Neural progenitor cell (in vitro differentiated cells): ENCODE data around the gene RCAN1.

ENCODE experiments used
- CTCF ChIP-seq: fragments of 200-600 bp; sonication (generic); IDR thresholded peaks from 2 replicates; pipeline ENCODE4 v1.5.1; 2017; ENCODE audit warnings: antibody characterized with exemption, mild to moderate bottlenecking
- EZH2 ChIP-seq: fragments of 200-600 bp; sonication (generic); IDR thresholded peaks from 2 replicates; pipeline ENCODE4 v1.6.1; 2017; ENCODE audit warnings: antibody characterized with exemption, mild to moderate bottlenecking, moderate library complexity
- EZH2phosphoT487 ChIP-seq: fragments of 200-600 bp; sonication (generic); IDR thresholded peaks from 2 replicates; pipeline ENCODE4 v1.6.1; 2017; ENCODE audit warnings: antibody characterized with exemption

GRCh38 chr21:34509151-34509550 is 105.8 kb downstream of the RCAN1 start:
- TF ChIP-seq CTCF (no peak), EZH2phosphoT487 (no peak), EZH2 (no peak)
